Eye (tissue), 1 donor: ENCODE data around the gene OXLD1.

ENCODE experiments used
- DNase-seq: peaks from one replicate; pipeline ENCODE4 v3.0.0-alpha.2; 2015

The OXLD1 gene

GRCh38 chr17:81666342-81667191 lies at the start of gene OXLD1, which contains the start of gene CCDC137:
OXLD1 (minus strand) TSS chr17:81666605; CDS start chr17:81666577, 28 bp downstream.
CCDC137 (plus strand) TSS chr17:81666737; CDS start chr17:81666767, 30 bp downstream.
- peak; percentile 98 for DNase-seq

GRCh38 chr17:81715107-81715871 lies 48.9 kb upstream of the OXLD1 start:
- no peak for DNase-seq

GRCh38 chr17:81714412-81715106 lies 48.2 kb upstream of the OXLD1 start:
- DNase-seq = no peak

GRCh38 chr17:81713556-81714411 lies 47.4 kb upstream of the OXLD1 start:
- peak; percentile 65 for DNase-seq

- peak; percentile 42 for DNase-seq
These were observed 46.7 kb upstream of the OXLD1 start for GRCh38 chr17:81713004-81713555.

- DNase-seq = peak; percentile 51
These were observed 46.1 kb upstream of the OXLD1 start for GRCh38 chr17:81712468-81713003.

GRCh38 chr17:81711814-81712467 lies 45.5 kb upstream of the OXLD1 start, which contains the start of gene SLC25A10:
SLC25A10 (plus strand) TSS chr17:81712284; CDS start chr17:81712427, 143 bp downstream.
- peak; percentile 90 for DNase-seq

- peak; percentile 37 for DNase-seq
These were observed 44.3 kb upstream of the OXLD1 start for GRCh38 chr17:81710514-81711308.

GRCh38 chr17:81708739-81709185 lies 42.4 kb upstream of the OXLD1 start:
- DNase-seq = no peak

GRCh38 chr17:81707725-81708646 lies 41.6 kb upstream of the OXLD1 start:
- DNase-seq = no peak

GRCh38 chr17:81706757-81707624 lies 40.6 kb upstream of the OXLD1 start:
- DNase-seq = no peak

GRCh38 chr17:81706232-81706611 lies 39.8 kb upstream of the OXLD1 start:
- no peak for DNase-seq

GRCh38 chr17:81705518-81706231 lies 39.3 kb upstream of the OXLD1 start:
- DNase-seq = no peak

GRCh38 chr17:81703747-81704654 lies 37.6 kb upstream of the OXLD1 start:
- DNase-seq = no peak

- DNase-seq = peak; percentile 97
These were observed 36.7 kb upstream of the OXLD1 start, which contains the start of gene MRPL12 for GRCh38 chr17:81702934-81703746. MRPL12 (plus strand) TSS chr17:81703367; CDS start chr17:81703502, 135 bp downstream.
